Stimulated activated naive B cell treated with anti-CD40 and anti-IgM and Interleukin-4, amounts not matched to agents 10 μg/mL and 1 μg/mL and 100 μg/mL, for 72 hours (primary cell): ENCODE data around the gene NSMCE3.
"Not testable (repeated sequence)": the region's sequence is repeated elsewhere in the genome, so short reads cannot be mapped to it uniquely, and the experiment has no call there.

ENCODE experiments used
- ATAC-seq, 2 donors: fragments of 150-1000 bp; cut with Tn5 transposase; replicated peaks; 2 replicates each; pipeline ENCODE4 v1.10.0; 2021; ENCODE audit warnings: moderate library complexity in 1 of 2
- DNase-seq: peaks from one replicate; pipeline ENCODE4 v3.0.0; 2021
- H3K27ac Mint-ChIP-seq: one replicate; pipeline ENCODE4 v1.8.0; 2022; ENCODE audit warnings: mild to moderate bottlenecking, mixed read lengths
- H3K27me3 Mint-ChIP-seq, 2 donors: one replicate each; pipeline ENCODE4 v1.8.0; 2022; ENCODE audit warnings: mixed read lengths in 2 of 2
- H3K36me3 Mint-ChIP-seq, 2 donors: one replicate each; pipeline ENCODE4 v1.8.0; 2022; ENCODE audit warnings: mixed read lengths in 2 of 2, mild to moderate bottlenecking in 1 of 2
- H3K4me1 Mint-ChIP-seq, 2 donors: one replicate each; pipeline ENCODE4 v1.8.0; 2022; ENCODE audit warnings: mixed read lengths in 2 of 2, mild to moderate bottlenecking in 1 of 2
- H3K4me3 Mint-ChIP-seq, 2 donors: one replicate each; pipeline ENCODE4 v1.8.0; 2022; ENCODE audit warnings: mild to moderate bottlenecking in 2 of 2, mixed read lengths in 2 of 2, moderate library complexity in 1 of 2
- H3K9me3 Mint-ChIP-seq, 2 donors: one replicate each; pipeline ENCODE4 v1.8.0; 2022; ENCODE audit warnings: mixed read lengths in 2 of 2, mild to moderate bottlenecking in 1 of 2

NSMCE3 gene

GRCh38 chr15:29259233-29259632 is 10.4 kb downstream of the NSMCE3 start:
- DNase-seq: no peak
- peaks cover 6 to 8% of the 10 kb centered on the region in 2 donors for H3K27me3 Mint-ChIP-seq
- H3K4me3 Mint-ChIP-seq: no peak overlapping the region
- no peaks in the 10 kb centered on the region for H3K9me3 Mint-ChIP-seq
- no peaks in the 10 kb centered on the region for H3K4me1 Mint-ChIP-seq
- no peak overlapping the region for H3K27ac Mint-ChIP-seq
- H3K36me3 Mint-ChIP-seq: no peaks in the 10 kb centered on the region
- ATAC-seq: no peak

GRCh38 chr15:29252234-29252633 is 17.4 kb downstream of the NSMCE3 start:
- H3K36me3 Mint-ChIP-seq: no peaks in the 10 kb centered on the region
- no peaks in the 10 kb centered on the region for H3K4me1 Mint-ChIP-seq
- H3K9me3 Mint-ChIP-seq: peaks cover 0 to 2% of the 10 kb centered on the region in 2 donors
- H3K27me3 Mint-ChIP-seq: no peaks in the 10 kb centered on the region
- no peak overlapping the region for H3K4me3 Mint-ChIP-seq
- no peak for DNase-seq
- no peak for ATAC-seq
- H3K27ac Mint-ChIP-seq: no peak overlapping the region

- Mint-ChIP-seq H3K4me1 (no peaks in the 10 kb centered on the region), H3K4me3 (no peak overlapping the region), H3K36me3 (no peaks in the 10 kb centered on the region), H3K9me3 (peaks cover 0 to under 1% of the 10 kb centered on the region in 2 donors), H3K27me3 (peaks cover 4 to 13% of the 10 kb centered on the region in 2 donors), H3K27ac (peak overlapping the region; percentile 3)
- DNase-seq (no peak), ATAC-seq (no peak)
Measured at GRCh38 chr15:29244544-29244943, 25.1 kb downstream of the NSMCE3 start.

GRCh38 chr15:29244123-29244522 is 25.5 kb downstream of the NSMCE3 start:
- no peak for ATAC-seq
- Mint-ChIP-seq H3K27ac (peak overlapping the region; percentile 3), H3K36me3 (no peaks in the 10 kb centered on the region), H3K27me3 (peaks cover 4 to 13% of the 10 kb centered on the region in 2 donors), H3K4me3 (no peak overlapping the region), H3K9me3 (no peaks in the 10 kb centered on the region), H3K4me1 (no peaks in the 10 kb centered on the region)
- DNase-seq: no peak

- peaks cover 0 to 1% of the 10 kb centered on the region in 2 donors for H3K9me3 Mint-ChIP-seq
- H3K27ac Mint-ChIP-seq: no peak overlapping the region
- H3K4me1 Mint-ChIP-seq: no peaks in the 10 kb centered on the region
- ATAC-seq: no peak
- DNase-seq: no peak
- H3K27me3 Mint-ChIP-seq: peaks cover 4 to 13% of the 10 kb centered on the region in 2 donors
- H3K36me3 Mint-ChIP-seq: no peaks in the 10 kb centered on the region
- H3K4me3 Mint-ChIP-seq: no peak overlapping the region
Measured at GRCh38 chr15:29242456-29243242, 27.0 kb downstream of the NSMCE3 start.

GRCh38 chr15:29241207-29241606 is 28.4 kb downstream of the NSMCE3 start:
- Mint-ChIP-seq H3K27ac (no peak overlapping the region), H3K4me3 (no peak overlapping the region)
- ATAC-seq: no peak

GRCh38 chr15:29239395-29239794 is 30.2 kb downstream of the NSMCE3 start:
- ATAC-seq (no peak), DNase-seq (no peak)
- no peaks in the 10 kb centered on the region for H3K4me1 Mint-ChIP-seq
- no peaks in the 10 kb centered on the region for H3K36me3 Mint-ChIP-seq
- H3K9me3 Mint-ChIP-seq: peaks cover 7 to 9% of the 10 kb centered on the region in 2 donors
- H3K4me3 Mint-ChIP-seq: no peak overlapping the region
- no peak overlapping the region for H3K27ac Mint-ChIP-seq
- peaks cover 7 to 25% of the 10 kb centered on the region in 2 donors for H3K27me3 Mint-ChIP-seq

More at GRCh38 chr15:29241207-29241606, 28.4 kb downstream of the NSMCE3 start:
- Mint-ChIP-seq H3K9me3 (peaks cover 0 to 1% of the 10 kb centered on the region in 2 donors), H3K36me3 (no peaks in the 10 kb centered on the region), H3K27me3 (peaks cover 4 to 13% of the 10 kb centered on the region in 2 donors), H3K4me1 (no peaks in the 10 kb centered on the region)
- no peak for DNase-seq

GRCh38 chr15:29233566-29233965 is 36.1 kb downstream of the NSMCE3 start:
- Mint-ChIP-seq H3K4me1 (no peaks in the 10 kb centered on the region), H3K9me3 (peaks cover 7 to 11% of the 10 kb centered on the region in 2 donors), H3K36me3 (no peaks in the 10 kb centered on the region), H3K4me3 (no peak overlapping the region), H3K27ac (no peak overlapping the region), H3K27me3 (peaks cover 12 to 22% of the 10 kb centered on the region in 2 donors)
- DNase-seq (no peak), ATAC-seq (no peak)

GRCh38 chr15:29226436-29227208 is 43.0 kb downstream of the NSMCE3 start:
- ATAC-seq (no peak), DNase-seq (no peak)
- peaks cover 21 to 30% of the 10 kb centered on the region in 2 donors for H3K27me3 Mint-ChIP-seq
- H3K9me3 Mint-ChIP-seq: no peaks in the 10 kb centered on the region
- H3K4me3 Mint-ChIP-seq: no peak overlapping the region
- H3K27ac Mint-ChIP-seq: no peak overlapping the region
- no peaks in the 10 kb centered on the region for H3K36me3 Mint-ChIP-seq
- no peaks in the 10 kb centered on the region for H3K4me1 Mint-ChIP-seq

- Mint-ChIP-seq H3K27ac (no peak overlapping the region), H3K36me3 (no peaks in the 10 kb centered on the region), H3K4me3 (no peak overlapping the region), H3K27me3 (peaks cover 21 to 30% of the 10 kb centered on the region in 2 donors), H3K4me1 (no peaks in the 10 kb centered on the region), H3K9me3 (no peaks in the 10 kb centered on the region)
- no peak for ATAC-seq
- DNase-seq: no peak
Measured at GRCh38 chr15:29225534-29226234, 43.9 kb downstream of the NSMCE3 start.

- H3K27ac Mint-ChIP-seq, DNase-seq, H3K4me1 Mint-ChIP-seq, H3K4me3 Mint-ChIP-seq, H3K9me3 Mint-ChIP-seq, ATAC-seq, H3K36me3 Mint-ChIP-seq: not testable (repeated sequence)
- H3K27me3 Mint-ChIP-seq: peaks cover 20 to 30% of the 10 kb centered on the region in 2 donors
Measured at GRCh38 chr15:29224987-29225363, 44.6 kb downstream of the NSMCE3 start.

- ATAC-seq, DNase-seq, H3K4me1 Mint-ChIP-seq, H3K36me3 Mint-ChIP-seq, H3K27ac Mint-ChIP-seq, H3K9me3 Mint-ChIP-seq, H3K4me3 Mint-ChIP-seq: not testable (repeated sequence)
- peaks cover 14 to 24% of the 10 kb centered on the region in 2 donors for H3K27me3 Mint-ChIP-seq
Measured at GRCh38 chr15:29224235-29224986, 45.2 kb downstream of the NSMCE3 start.

GRCh38 chr15:29223640-29224039 is 46.0 kb downstream of the NSMCE3 start:
- Mint-ChIP-seq H3K4me3 (no peak overlapping the region), H3K4me1 (no peaks in the 10 kb centered on the region), H3K27me3 (peaks cover 12 to 20% of the 10 kb centered on the region in 2 donors), H3K36me3 (no peaks in the 10 kb centered on the region), H3K27ac (no peak overlapping the region), H3K9me3 (peaks cover 0 to 2% of the 10 kb centered on the region in 2 donors)
- DNase-seq (no peak), ATAC-seq (no peak)
